ENCODE results near the gene TIAL1.
"Not testable (repeated sequence)": the region's sequence is repeated elsewhere in the genome, so short reads cannot be mapped to it uniquely, and the experiment has no call there.

TIAL1 gene

DNA sequence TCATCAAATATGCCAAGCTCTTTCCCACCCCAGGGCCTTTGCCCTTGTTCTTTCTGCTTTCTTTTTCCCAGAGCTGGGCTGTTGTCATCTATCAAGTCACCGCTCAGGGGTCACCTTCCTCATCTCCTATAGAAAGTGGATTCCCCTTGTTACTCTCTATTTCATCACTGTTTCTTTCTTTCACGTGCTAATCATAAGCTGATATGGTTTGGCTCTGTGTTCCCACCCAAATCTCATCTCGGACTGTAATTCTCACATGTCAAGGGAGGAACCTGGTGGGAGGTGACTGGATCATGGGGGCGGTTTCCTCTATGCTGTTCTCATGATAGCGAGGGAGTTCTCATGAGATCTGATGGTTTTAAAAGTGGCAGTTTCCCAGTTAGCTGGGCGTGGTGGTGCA lies 17.0 kb upstream of the TIAL1 start:
- no peak for DNase-seq (ENCODE audit: low spot score)

DNA sequence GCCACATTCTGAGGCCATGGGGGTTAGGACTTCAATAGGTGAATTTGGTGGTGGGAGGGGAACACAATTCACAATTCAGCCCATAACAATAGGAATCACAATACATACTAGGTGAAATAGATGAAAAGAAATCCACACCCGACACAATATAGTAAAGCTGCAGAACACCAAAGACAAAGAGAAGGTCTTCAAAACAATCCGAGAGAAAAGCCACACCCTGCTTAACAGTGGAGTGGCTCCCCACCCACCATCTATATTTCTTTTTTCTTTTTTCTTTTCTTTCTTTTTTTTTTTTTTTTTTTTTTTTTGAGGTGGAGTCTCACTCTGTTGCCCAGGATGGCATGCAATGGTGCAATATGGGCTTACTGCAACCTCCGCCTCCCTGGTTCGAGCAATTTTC lies 14.7 kb upstream of the TIAL1 start:
- no peak for DNase-seq (ENCODE audit: low spot score)

DNA sequence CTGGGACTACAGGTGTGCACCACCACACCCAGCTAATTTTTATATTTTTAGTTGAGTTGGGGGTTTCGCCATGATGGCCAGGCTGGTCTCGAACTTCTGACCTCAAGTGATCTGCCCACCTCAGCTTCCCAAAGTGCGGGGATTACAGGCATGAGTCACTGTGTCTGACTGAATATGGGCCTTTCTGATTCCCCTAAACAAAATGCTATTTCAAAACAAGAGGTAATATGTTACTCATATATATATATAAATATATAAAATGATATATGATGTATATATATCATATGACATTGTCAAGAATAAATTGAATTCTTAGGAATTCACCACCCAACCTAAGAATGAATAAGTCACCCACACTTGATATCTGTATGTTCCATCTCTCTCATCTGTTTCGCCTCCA lies 12.8 kb upstream of the TIAL1 start:
- DNase-seq (ENCODE audit: low spot score) = no peak

DNA sequence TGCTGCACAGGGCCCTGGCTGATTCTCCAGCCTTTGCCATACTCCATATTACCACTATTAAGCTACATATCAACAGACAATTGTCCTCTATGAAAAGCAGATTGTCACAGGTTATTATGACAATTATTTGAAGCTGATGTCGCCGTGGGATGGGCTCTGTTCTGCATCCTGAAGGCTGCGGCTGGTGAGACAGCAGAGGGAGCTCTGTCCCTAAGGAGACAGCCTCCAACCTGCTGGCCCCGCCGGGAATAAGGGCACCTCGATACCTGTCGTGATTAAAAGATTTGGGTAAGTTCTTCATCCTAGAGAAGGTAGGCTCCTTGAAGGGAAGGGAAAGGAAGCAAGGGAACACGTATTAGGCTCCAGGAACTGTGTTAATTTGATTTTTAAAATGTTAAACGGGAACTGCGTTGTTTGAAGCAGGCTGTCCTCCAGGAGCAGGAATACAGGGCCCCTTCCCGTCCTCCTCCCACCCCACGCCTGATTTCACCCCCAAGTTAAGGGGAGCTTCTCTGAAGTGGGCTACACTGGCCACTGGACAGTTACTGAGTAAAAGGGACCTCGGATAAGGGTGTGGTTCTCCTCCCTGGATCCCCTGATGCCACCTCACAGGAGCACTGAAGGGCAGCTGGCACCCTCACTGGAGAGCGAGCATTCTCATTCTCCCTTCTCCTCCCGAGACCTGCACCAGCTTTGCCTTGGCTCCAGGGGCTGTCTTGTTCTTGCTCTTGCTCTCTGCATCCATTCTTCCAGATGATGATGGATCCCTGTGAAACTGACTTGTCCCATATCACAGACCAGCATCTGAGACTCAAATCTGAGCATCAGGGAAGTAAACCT lies 11.8 kb upstream of the TIAL1 start:
- DNase-seq (ENCODE audit: low spot score) = peak; percentile 78

DNA sequence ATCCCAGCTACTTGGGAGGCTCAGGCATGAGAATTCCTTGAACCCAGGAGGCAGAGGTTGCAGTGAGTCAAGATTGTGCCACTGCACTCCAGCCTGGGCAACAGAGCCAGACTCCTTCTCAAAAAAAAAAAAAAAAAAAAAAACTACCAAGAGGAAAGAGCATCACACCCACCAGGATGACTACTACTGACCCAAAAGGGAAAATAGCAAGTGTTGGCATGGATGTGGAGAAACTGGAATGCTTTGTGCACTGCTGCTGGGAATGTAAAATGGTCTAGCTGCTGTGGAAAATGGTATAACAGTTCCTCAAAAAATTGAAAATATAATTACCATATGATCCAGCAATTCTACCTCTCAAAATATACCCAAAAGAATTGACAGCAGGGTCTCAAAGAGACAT lies 7.7 kb upstream of the TIAL1 start:
- DNase-seq (ENCODE audit: low spot score) = no peak

DNA sequence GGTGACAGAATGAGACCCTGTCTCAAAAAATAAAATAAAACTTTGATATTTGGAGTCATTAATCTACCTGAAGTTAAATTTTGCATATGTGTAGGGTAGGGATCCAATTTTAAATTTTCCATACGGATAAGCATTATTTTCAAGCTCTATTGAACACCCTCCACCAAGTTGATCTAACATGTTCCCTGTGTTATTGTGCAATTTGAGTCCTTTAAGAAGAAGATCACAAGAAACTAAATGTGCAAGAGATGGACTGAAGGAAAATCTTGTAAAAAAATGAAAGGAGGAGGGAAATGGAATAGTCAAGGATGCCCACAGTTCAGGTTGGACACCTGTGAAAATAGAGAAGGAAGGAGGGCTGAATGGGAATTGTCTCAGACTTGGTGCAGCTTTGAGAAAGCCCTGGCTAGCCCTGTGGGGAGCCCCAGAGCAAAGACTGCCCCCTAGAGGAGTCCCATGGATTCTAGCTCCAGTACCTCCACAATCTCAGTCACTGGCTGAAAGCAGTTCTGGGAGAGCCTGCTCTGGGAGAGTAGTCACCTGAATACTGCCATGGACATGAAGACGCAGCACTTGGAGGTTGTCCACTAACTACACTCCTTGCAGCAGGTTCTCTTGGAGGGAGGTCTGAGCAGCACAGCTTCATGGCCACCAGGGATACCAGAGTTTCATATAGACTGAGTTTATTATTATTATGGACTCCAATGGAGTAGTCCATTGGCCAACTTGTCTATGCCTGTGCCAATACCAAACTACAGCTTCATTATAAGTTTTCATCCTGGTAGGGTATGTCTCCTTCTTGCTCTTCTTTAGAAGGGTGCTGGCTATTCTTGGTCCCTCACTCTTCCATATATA lies 5.7 kb upstream of the TIAL1 start:
- no peak for DNase-seq (ENCODE audit: low spot score)

DNA sequence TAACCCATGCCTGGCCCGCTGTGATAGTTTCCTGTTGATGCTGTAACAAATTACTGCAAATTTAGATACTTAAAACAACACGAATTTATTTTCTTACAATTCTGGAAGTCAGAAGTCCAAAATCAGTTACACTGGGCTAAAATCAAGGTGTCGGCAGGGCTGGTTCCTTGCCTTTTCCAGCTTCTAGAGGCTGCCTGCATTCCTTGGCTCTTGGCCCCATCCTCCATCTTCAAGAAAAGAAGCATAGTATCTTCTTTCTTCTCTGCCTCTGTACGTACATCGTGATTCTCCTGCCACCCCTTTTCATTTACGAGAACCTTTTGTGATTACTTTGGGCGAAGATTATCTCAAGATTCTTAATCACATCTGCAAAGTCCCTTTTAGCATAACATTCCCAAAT lies 1.6 kb upstream of the TIAL1 start:
- no peak for DNase-seq (ENCODE audit: low spot score)

DNA sequence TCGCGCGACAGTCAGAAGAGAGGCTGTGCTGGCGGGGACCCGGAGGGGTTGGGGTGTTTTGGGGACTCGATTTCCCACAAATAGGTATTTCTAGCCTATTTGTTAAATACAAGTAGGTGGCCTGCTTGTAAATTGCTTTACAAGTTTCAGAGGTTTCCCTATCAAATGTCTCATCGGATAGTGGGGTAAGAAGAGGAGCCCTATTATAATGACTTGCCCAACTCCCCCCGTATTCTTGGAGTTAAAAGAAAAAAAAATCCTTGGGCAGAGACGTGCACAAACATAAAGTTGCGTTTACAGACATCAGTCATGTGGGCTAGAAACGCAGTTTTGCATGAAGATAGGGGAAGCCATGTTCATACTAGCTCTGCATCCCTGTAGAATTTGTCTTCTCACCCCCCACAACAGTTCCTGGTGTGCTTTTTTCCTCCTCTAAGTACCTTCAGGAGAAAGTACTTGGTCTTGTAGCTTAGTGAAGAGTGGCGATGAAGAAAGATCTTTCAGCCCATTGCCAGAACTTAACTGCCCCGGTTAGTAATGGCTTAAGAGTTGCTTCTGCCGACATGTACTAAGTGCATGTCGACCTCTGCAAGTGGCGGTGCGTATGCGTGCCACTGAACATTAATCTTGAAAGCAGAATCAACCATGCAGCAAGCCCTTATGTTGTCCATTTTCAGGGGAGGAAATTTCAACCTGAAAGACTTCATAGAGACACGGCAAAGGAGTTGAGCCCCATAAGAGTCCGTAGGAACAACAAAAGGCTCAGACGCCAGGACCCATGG lies 832 bp upstream of the TIAL1 start:
- DNase-seq (ENCODE audit: low spot score) = no peak

DNA sequence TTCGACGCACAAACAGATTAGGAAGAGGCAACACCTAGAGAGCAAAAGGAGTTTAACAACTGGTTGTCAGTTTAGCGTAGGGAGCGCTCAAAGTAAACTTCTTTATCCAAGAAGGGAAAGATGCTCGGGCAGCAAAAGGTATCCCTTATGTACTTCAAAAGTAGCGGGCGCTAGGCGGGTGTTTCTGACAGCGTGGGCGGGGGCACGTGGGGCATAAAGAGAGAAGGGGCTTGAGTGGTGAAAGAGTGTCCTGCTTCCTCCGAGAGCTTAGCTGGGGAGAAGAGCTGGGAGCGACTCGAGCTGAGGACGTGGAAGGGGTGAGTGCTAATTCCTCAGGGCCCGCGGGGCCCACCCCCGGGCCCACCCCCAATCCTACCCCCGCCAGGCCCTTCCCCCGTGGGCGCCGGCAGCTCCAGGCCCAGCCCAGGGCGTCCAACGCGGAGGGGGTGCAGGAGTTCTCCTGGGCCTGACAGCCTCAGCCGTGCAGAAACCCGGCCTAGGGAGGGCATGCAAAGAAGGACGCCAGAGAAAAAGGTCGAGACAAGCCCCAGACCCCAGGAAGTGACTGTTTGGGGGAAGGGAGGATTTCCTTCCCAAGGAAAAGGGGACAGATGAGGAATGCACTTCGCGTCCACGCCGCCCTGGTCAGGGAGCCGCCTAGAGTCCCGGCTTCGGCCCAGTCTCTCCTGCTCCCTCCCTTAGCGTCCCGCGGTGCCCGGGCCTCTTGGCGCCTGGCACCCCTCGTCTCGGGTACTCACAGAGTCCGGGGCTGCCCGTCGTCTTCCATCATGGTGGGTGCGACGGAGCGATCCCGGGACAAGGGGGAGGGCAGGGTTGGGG lies 868 bp downstream of the TIAL1 start:
- peak; percentile 34 for DNase-seq (ENCODE audit: low spot score)

DNA sequence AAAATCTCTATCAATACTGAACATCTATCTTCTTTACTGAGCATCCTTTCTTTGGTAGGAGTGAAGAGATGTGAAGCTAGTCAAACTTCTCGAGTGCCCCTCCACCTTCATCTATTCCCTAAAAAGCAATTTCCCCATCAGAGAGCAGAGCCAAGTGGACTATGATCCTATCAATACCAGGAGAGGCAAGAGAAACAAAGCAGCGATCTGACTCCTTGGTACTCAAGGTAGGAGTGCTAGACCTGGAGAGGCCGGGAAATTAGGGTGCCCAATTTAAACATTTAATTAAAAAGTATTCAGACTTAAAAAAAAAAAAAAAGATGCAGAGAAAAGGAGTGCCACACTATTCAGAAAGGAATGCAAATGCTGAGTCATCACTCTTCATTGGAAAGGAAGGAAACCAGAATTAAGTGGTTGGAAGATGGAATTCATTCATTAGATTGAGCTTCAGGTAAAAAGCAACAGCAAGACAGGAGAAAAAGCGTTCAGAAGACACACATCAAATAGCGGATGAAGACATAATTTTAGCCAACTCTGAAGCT lies 1.6 kb downstream of the TIAL1 start:
- no peak for DNase-seq (ENCODE audit: low spot score)

DNA sequence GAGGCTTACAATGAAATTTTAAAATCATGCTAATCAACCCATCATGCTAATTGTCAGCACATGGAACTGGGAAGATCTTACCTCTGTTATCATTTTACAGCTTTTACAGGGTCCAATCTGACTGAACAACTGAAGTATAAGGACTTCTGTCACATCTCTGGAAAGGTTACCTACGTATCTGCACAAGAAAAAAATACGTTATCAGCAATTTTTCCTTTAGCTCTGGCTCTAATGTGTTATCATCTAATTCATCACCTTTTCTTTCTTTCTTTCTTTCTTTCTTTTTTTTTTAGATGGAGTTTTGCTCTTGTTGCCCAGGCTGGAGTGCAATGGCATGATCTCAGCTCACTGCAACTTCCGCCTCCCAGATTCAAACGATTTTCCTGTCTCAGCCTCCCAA lies 8.7 kb downstream of the TIAL1 start:
- no peak for DNase-seq (ENCODE audit: low spot score)

DNA sequence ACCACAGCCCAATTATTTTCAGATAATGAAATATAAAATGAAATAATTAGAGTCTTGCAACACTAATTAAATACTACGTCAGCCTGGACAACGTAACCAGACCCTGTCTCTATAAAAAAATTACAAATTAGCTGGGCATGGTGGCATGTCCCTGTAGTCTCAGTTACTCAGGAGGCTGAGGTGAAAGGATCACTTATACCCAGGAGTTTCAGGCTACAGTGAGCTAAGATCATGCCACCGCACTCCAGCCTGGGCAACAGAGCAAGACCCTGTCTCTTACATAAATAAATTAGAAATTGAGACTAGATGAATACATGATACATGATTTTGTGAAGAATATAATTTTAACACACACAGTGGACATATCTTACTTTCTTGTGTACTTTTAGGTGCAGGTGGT lies 18.4 kb downstream of the TIAL1 start:
- DNase-seq (ENCODE audit: low spot score) = no peak

DNA sequence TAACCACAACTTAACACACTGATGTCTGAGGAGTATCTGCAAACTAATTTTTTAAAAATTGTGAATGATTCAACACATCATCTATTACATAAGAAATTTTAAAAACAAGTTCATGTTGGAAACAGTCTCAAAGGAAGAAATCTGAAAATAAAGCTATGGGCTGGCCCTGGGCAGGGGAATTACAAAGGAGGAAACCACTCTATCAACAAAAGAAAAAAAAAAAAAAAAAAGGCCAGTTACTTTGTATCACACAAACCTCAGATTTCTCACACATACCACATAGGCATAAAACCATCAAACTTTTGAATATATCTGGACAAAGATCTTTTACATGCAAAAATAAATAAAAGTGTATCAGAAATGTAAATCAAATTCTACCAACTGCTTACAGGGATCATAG lies 20.8 kb downstream of the TIAL1 start:
- DNase-seq (ENCODE audit: low spot score) = no peak

DNA sequence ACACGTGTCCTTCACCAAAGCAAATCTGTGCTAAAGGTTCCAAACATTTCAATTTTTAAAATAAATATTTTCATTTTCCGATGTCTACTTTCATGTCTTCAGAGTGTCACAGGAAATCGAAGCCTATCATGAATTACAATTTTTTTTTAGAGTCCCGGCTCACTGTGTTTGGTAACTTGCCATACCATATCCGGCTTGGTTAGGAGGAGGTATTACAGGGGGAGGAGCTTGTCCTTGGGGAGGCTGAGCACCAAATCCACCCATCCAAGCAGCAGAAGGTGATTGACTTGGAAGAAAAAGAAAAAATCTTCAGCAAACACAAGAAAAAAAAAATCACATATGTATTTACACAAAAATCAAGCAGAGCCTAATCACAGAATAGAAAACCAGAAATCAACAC lies 21.3 kb downstream of the TIAL1 start:
- DNase-seq (ENCODE audit: low spot score) = no peak

DNA sequence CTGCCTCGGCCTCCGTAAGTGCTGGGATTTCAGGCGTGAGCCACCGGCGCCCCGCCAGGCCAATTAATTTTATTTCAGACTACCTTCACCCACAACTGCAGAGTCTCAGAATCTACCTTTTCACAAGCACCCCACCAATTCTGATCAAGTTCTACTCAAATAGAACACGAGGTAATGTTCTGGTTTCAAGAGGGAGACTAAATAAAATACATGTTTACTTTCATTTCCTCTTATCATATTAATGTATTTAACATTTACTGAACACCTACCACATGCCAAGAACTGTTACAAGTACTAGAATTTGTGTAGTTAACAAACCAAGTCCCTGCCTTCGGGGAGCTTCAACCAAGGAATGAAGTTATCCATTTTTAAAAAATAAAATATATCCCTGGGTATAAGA lies 28.8 kb downstream of the TIAL1 start:
- no peak for DNase-seq (ENCODE audit: low spot score)

DNA sequence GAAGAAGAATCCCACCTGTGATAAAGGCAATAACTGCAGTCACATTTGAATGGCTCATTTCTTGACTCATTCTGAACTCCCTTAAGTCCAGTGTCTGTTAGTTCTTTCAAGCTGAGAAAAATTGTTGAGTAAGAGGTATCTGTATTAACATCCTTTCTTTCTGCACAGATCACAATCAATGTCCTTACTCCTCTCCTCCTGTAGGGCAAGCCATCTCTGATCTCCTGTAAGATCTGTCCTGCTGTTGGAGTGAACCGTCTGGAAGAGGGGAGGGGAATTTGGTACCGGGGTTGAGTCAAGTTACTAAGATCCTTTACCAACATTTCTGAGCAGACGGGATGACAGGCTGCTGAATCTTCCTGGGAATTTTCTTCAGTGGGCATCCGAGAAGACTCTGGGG lies 34.7 kb downstream of the TIAL1 start:
- DNase-seq (ENCODE audit: low spot score) = no peak

DNA sequence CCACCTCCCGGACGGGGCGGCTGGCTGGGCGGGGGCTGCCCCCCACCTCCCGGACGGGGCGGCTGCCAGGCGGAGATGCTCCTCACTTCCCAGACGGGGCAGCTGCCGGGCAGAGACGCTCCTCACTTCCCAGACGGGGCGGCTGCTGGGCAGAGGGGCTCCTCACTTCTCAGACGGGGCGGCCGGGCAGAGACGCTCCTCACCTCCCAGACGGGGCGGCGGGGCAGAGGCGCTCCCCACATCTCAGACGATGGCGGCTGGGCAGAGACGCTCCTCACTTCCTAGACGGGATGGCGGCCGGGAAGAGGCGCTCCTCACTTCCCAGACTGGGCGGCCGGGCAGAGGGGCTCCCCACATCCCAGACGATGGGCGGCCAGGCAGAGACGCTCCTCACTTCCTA lies 37.3 kb downstream of the TIAL1 start:
- not testable (repeated sequence) for DNase-seq (ENCODE audit: low spot score)

DNA sequence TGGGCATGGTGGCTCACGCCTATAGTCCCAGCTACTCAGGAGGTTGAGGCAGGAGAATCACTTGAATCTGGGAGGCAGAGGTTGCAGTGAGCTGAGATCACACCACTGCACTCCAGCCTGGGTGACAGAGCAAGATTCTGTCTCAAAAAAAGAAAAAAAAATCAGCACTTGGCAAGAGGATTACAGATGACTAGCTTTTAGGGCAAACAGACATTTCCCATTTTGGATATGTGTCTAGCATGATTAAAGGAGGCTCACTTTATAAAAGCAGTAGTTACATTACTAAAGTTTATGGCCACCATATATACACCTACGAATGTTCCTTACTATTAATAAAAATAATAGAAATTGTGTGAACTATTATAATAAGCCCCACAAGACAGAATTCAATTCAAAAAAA lies 40.7 kb downstream of the TIAL1 start:
- DNase-seq (ENCODE audit: low spot score) = not testable (repeated sequence)

DNA sequence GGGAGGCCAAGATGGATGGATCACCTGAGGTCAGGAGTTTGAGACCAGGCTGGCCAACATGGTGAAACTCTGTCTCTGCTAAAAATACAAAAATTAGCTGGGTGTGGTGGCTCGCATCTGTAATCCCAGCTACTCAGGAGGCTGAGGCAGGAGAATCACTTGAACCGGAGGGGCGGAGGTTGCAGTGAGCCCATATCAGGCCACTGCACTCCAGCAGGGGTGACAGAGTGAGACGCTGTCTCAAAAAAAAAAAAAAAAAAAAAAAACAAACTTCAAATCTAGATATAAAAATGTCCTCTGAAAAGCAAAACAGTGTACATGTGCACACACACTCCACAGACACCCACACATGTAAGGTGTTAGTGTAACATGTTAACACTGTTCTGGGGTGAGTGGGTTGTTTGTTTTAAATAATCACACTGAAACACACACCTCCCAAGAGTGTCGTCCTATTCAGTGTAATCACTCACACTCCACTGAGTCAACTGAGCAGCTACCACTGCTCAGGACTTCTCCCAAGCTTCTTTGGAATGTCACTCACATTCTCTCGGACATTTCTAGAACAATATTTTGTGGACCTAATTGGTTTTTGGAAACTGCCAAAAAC lies 41.5 kb downstream of the TIAL1 start:
- no peak for DNase-seq (ENCODE audit: low spot score)

DNA sequence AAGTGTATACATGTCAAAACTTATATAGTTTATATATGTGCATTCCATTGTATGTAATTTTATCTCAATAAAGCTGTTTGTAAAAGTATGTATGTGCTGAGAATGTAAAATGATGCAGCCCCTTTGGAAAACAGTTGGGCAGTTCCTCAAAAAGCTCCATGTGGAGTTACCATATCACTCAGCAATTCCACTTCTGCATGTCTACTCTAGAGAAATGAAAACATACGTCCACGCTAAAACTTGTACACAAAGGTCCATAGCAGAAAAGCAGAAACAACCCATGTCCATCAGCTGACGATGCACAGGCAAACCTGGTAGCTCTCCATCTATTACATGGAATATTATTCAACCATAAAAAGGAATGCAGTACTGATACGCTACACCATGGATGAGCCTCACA lies 45.9 kb downstream of the TIAL1 start:
- DNase-seq (ENCODE audit: low spot score) = peak; percentile 38

All from Ammon's horn (tissue), 1 donor.